Activated CD8-positive, alpha-beta memory T cell treated with anti-CD3 and anti-CD28 coated beads, Interleukin-2, amount 50 U/mL, for 1 hour (primary cell): ENCODE results near the gene ARHGAP42.
"Not testable (repeated sequence)": the region's sequence is repeated elsewhere in the genome, so short reads cannot be mapped to it uniquely, and the experiment has no call there.

ENCODE experiments used
- DNase-seq: peaks from one replicate; pipeline ENCODE4 v3.0.0-alpha.2; 2020; ENCODE audit errors: extremely low read depth

Gene ARHGAP42

GRCh38 chr11:100963375-100963774 is 276.3 kb downstream of the ARHGAP42 start:
- DNase-seq: no peak

- DNase-seq: no peak
Measured at GRCh38 chr11:100964435-100964834, 277.3 kb downstream of the ARHGAP42 start.

GRCh38 chr11:100965346-100965745 is 278.3 kb downstream of the ARHGAP42 start:
- no peak for DNase-seq

DNA sequence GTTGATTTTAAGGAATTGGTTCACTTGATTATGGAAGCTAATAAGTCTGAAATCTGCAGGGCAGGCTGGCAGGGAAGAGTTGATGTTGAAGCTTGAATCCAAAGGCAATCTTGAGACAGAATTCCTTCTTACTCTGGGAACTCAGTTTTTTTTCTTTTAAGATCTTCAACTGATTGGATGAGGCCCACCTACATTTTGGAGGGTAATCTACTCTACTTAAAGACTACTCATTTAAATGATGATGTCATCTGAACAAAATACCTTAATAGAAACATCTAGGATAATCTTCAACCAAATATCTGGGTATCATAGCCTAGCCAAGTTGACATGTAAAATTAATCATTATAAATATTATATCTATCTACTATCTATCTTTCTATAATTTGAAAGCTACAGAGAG is 279.3 kb downstream of the ARHGAP42 start:
- no peak for DNase-seq

- DNase-seq: no peak
Measured at GRCh38 chr11:100969008-100969407, 281.9 kb downstream of the ARHGAP42 start.

GRCh38 chr11:100970283-100971164 is 283.4 kb downstream of the ARHGAP42 start:
- DNase-seq: no peak

GRCh38 chr11:100972046-100972445 is 285.0 kb downstream of the ARHGAP42 start:
- no peak for DNase-seq

- no peak for DNase-seq
Measured at GRCh38 chr11:100978442-100978841, 291.4 kb downstream of the ARHGAP42 start.

GRCh38 chr11:100978939-100979338 is 291.9 kb downstream of the ARHGAP42 start:
- no peak for DNase-seq

DNA sequence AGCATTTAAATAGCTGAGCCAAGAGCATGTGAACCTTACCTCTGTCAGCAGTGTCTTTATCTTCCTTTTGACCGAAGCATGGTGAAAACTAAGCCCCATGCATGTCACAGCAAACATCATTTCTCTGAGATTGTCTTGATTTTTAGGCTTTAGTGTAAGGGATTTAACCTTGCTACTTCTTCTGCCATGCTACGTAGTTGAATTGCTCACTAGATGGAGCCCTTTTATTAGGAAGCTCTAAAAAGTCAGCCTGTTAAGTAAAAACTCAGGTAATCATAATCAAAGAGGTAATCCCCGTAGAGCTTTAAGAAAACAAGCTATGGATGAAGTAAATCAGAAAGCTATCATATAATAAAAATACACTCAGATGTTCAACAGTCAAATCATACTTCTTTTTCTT is 293.1 kb downstream of the ARHGAP42 start:
- no peak for DNase-seq

DNA sequence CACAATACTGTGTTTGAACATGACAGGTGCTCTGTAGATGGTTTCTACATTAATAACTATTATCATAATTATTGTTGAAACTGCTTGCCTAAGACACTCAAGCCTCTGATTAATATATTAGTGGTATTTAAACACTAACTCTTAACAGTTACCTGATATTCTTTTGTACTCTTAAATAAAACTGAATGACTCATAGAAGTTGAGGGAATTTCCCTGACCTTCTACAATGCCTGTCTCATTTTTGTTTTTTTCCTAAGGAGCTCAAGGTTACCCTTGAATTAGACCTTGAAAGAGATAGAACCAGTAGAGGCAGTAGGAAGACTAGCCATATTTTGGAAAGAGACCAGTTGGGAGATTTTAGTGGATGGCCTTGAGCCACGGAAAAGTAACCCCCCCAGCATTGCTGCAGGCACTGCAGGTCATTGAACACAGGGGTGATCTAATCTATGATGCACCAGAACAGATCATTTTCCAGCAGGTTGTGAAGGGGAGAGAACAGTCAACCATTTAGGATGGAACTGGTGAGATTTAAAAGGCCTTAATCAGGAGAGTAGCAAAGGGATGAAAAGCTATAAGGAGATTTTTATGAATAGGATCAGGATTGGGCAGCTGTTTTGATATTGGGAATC is 294.2 kb downstream of the ARHGAP42 start:
- no peak for DNase-seq

DNA sequence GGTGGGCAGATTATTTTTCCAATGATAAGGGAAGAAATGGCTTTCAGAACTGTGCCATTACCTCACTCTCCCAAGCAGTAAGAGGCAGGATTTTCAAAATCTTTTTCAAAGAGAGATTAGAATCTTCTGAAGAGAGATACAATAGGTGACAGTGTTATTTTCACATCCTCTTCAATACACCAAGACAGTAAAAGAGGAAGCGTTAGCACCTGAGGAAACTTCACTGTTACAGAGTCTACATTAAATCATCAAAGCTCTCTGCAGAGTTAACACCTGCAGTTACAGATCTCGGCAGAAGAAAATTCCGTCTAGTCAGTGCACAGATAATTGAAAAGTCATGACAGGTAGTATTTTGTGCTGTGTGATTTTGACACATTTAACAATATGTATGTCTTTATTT is 297.6 kb downstream of the ARHGAP42 start:
- DNase-seq: no peak

DNA sequence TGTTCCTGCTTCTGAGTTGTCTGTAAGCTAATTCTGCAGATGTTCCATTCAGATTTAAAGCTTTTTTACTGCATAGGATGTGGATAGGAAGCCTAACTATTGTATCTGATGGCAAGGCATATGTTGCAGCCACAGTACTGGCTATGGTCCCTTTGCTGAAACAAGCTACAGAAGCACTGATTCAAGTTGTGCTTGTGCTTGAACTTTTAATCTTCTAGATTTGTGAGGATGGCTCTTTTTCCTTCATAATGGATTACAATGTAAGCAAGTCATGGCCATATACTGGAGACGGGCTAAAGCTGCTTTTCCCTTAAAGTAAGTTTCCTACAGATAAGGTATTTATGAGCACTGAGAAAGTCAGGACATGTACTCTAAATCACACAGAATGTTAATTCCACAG is 303.8 kb downstream of the ARHGAP42 start:
- no peak for DNase-seq

DNA sequence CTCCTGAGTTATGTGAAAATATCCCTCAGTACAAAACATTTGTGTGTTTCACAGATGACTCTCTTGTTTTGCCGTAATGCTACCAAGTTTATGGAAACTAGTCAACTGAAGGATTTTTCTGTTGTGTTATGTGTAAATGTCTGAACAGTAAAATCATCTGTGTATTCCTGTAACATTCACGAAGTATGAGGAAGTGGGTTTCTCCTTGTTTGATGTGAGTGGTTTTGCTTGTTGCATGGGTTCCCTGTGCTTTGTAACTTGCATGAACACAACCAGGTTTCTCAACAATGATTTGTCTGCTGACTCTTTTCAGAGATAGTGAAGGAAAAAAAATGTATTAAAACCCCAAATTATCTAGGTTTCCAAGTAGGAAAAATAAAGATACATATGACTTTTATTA is 304.5 kb downstream of the ARHGAP42 start:
- no peak for DNase-seq

GRCh38 chr11:100994966-100995365 is 307.9 kb downstream of the ARHGAP42 start:
- DNase-seq: no peak

DNA sequence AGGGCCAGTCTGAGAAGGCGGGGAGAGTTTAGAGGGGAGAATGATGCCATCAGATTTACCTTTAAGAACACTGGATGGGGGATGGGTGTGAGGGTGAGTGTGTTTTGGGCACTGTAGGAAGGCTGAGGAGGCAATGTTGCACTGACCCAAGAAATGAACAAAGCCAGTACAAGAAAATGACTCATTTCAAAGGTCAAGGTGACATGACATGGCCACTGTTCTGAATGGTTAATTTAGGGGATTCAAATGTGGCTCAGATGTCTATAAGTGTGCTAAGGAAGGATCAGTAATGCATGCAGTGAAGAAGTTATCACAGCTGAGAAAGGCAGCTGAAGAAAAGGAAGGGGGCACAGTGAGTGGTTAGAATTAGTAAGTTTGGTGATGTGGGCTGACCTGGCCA is 312.7 kb downstream of the ARHGAP42 start:
- DNase-seq: no peak

DNA sequence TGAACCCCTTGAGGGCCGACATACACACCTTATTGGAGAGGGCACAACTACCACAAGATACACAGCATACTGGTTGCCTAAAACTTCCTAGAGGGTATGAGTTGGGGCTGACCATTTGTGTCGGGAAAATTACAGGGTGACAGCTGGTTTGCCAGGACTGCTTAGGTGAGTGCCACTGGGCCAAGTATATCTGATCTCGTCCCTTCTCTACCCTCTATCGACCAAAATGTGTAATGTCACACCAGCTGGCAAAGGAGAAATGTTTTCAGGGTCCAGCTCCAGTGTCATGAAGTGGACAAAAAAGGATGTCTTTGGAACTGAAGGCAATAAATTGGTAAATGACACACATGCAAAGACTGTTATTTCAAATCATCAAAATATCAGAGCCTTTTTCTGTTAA is 316.4 kb downstream of the ARHGAP42 start:
- no peak for DNase-seq

DNA sequence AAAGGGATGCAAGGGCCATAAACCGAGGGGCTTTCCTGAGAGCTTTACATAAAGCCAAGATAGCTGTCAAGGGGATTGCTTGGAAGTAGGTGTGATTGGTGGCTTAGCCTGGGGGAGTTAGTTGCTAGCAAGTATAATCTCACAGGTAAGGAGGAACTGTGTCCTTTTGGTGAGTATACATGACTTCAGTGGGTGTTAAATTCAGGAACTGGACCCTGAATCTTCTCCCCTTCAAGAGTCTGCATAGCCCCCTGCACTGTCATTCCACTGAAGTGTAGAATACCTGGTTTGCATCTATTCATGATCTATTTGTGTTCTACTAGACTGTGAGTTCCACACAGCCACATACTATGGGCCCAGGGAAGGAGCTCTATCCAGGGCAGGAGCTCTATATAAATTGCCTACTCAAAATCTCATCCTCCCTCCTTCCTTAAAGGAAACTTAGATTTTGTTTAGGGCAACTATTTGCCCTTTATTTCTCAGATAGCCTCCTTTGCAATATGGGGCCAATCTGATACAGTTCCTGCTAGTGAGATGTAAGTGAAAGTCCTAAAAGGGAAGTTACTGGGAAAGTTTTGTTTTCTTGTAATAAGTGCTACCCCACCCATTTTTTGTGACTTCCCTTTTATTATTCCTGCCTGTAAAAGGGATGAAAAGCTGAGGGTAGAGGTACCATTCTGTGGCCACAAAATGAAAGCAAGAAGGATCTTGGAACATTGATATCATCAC is 322.0 kb downstream of the ARHGAP42 start:
- no peak for DNase-seq

- no peak for DNase-seq
Measured at GRCh38 chr11:101009690-101010055, 322.6 kb downstream of the ARHGAP42 start.

- DNase-seq: no peak
Measured at GRCh38 chr11:101010899-101011298, 323.8 kb downstream of the ARHGAP42 start.

- DNase-seq: no peak
Measured at GRCh38 chr11:101011881-101012280, 324.8 kb downstream of the ARHGAP42 start.

DNA sequence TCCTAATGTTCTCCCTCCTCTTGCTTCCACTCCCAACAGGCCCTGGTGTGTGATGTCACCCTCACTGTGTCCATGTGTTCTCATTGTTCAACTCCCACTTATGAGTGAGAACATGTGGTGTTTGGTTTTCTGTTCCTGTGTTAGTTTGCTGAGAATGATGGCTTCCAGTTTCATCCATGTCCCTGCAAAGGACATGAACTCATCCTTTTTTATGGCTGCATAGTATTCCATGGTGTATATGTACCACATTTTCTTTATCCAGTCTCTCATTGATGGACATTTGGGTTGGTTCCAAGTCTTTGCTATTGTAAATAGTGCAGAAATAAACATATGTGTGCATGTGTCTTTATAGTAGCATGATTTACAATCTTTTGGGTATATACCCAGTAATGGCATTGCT is 326.6 kb downstream of the ARHGAP42 start:
- DNase-seq: not testable (repeated sequence)
